Psoas muscle (tissue), 8 donors: ENCODE data around the gene CACNB3. TPM values are rescaled to one million over a fixed set of nuclear protein-coding genes. Genes with fewer than 3 reads are reported as not detected.

ENCODE experiments used
- ATAC-seq, 4 donors: fragments of 200-7000 bp; cut with Tn5 transposase; one replicate each; pipeline ENCODE4 v1.9.1; 2020; ENCODE audit warnings: moderate library complexity in 3 of 4, mild to moderate bottlenecking in 2 of 4
- DNase-seq, 2 donors: peaks; one replicate each; pipeline ENCODE4 v3.0.0-alpha.2; 2020
- H3K27ac ChIP-seq: fragments of 200-600 bp; one replicate; pipeline ENCODE4 v1.8.0; 2022
- H3K27me3 ChIP-seq, 3 donors: fragments of 200-600 bp in 1 of 3; one replicate each; pipeline versions ENCODE4 v1.6.1 to v1.8.0; 2013 to 2022; ENCODE audit warnings: low read length in 2 of 3, mild to moderate bottlenecking in 2 of 3, moderate library complexity in 1 of 3; ENCODE audit not compliant: insufficient read depth in 3 of 3
- H3K36me3 ChIP-seq, 2 donors: fragments of 200-600 bp in 1 of 2; one replicate each; pipeline versions ENCODE4 v1.6.1 to v1.8.0; 2013 to 2022; ENCODE audit warnings: low read depth in 1 of 2, mild to moderate bottlenecking in 1 of 2, moderate library complexity in 1 of 2; ENCODE audit not compliant: insufficient read depth in 1 of 2
- H3K4me1 ChIP-seq: fragments of 200-600 bp; one replicate; pipeline ENCODE4 v1.8.0; 2022
- H3K4me3 ChIP-seq: fragments of 200-600 bp; one replicate; pipeline ENCODE4 v1.8.0; 2022; ENCODE audit warnings: mild to moderate bottlenecking
- H3K9me3 ChIP-seq: fragments of 200-600 bp; one replicate; pipeline ENCODE4 v1.8.0; 2022
- WGBS, 3 donors: extraction: QIAGEN DNeasy Blood & Tissue Kit; methylation state at CpG; one replicate each; pipeline versions ENCODE4 v1.1.6 to v1.1.7; 2013; 5-methylcytosine and 5-hydroxymethylcytosine counted together
- intact Hi-C, 2 donors: fragments of 100-400 bp; cut with DNase I; formaldehyde crosslinking; loops; one replicate each; pipeline versions ENCODE4 v1.11.0 to v1.14.2; 2022
- polyA plus RNA-seq, 3 donors: library from polyadenylated mRNA; stranded (reverse); fragments of 200-250 nt; gene quantifications; one replicate each; pipeline ENCODE4 v1.2.3, GENCODE V29; 2013
- total RNA-seq, 4 donors: library from RNA; stranded (reverse); fragmentation: NEBNext Ultra II Directional in 2 of 4; extraction: Animal tissue kit (Norgen Biotek cat#: 25700) in 2 of 4; gene quantifications; one replicate each; pipeline versions ENCODE4 v1.2.1 to v1.2.4, GENCODE V29; 2021 to 2023
- TF ChIP-seq, protein P1 (sequence below): fragments of 200-600 bp; IDR thresholded peaks from one replicate; pipeline ENCODE4 v1.8.0; 2022; ENCODE audit warnings: antibody characterized with exemption
- donor health status: healthy with polysubstance abuse.
- donor health status: DM: no; HTN: no; CAD: no; lungs with moderate emphysema.
- donor health status: Bipolar disorder and iron deficiency.
- donor health status: healthy.
- donor health status: DM: yes; HTN: yes; CAD: no.
- donor health status: DM: no; HTN: no; CAD: no.
- donor health status: DM: no; HTN: no; CAD: no.
- donor health status: DM: yes; HTN: yes; CAD: no.

The CACNB3 gene
- total and polyA plus RNA-seq, 7 donors, result 0.92 to 3.5 (median 2.0) TPM

DNA sequence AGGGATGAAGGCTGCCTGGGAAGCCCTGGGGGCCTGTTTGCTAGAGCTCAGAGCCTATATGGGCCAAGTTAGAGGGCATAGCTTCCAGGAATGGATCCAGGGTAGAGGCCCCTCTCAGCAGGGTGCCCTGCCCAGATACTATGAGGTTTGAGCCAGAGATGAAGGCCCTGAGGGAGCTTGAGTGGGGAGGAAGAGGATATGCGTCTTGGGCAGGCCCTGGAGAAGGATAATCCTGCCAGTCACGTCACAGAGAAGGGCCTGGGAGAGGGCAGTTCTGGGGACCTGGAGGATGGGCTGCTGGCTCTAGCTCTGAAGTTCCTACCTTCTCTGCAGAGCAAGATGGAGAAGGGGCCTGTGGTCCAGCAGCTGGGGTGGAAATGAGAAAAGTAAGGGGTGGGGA lies 5.9 kb upstream of the CACNB3 start:
- Histone ChIP-seq H3K27me3 (no peaks in the 10 kb centered on the region), H3K4me1 (peaks cover 7% of the 10 kb centered on the region), H3K4me3 (no peak overlapping the region), H3K36me3 (no peaks in the 10 kb centered on the region), H3K9me3 (no peaks in the 10 kb centered on the region), H3K27ac (no peak overlapping the region)
- intact Hi-C loops, result no loop called here
- ATAC-seq (no peak), DNase-seq (no peak)
- WGBS, 3 donors, result 65 to 74% (median 72%) methylated on average over 2 of the region's 2 CpGs
- TF ChIP-seq, protein P1, sequence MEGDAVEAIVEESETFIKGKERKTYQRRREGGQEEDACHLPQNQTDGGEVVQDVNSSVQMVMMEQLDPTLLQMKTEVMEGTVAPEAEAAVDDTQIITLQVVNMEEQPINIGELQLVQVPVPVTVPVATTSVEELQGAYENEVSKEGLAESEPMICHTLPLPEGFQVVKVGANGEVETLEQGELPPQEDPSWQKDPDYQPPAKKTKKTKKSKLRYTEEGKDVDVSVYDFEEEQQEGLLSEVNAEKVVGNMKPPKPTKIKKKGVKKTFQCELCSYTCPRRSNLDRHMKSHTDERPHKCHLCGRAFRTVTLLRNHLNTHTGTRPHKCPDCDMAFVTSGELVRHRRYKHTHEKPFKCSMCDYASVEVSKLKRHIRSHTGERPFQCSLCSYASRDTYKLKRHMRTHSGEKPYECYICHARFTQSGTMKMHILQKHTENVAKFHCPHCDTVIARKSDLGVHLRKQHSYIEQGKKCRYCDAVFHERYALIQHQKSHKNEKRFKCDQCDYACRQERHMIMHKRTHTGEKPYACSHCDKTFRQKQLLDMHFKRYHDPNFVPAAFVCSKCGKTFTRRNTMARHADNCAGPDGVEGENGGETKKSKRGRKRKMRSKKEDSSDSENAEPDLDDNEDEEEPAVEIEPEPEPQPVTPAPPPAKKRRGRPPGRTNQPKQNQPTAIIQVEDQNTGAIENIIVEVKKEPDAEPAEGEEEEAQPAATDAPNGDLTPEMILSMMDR, result no peak

DNA sequence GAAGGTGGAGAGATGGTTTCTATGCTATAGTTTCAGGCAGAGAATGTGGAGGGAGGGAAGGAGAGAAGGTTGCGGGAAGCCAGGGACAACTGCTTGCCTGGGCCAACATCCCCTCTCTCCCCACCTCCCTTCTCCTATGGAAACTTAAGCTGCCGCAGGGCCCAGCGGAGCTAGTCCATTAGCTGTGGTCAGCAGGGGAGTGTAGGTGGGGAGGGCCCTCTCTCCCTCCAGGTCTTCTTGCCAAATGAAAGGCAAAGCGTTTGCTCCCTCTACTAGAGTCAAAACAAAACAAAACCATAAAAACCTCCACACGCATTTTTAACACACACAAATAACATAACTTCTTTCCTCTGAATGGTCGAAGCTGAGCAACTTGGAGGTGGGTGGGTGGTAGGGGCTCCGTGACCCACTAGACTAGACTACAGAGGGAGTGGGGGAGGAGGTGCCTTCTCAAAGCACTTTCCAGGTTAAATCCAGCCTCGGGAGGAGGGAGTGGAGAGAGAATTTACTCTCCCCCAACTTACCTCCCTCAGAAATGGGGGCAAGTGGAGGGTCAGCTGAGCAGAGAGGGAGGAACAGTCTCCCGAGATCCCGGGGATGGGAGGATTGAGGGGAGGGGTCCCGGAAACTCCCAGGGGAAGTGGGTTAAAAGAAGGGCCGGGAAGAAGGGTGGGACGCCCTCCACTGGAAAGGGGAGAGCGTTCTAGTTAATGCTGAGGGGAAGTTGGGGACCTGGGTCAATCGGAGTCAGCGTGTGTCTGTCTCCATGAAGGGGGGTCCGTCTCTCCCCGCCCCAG lies 4.6 kb upstream of the CACNB3 start:
- peak in 1 of 4 donors; percentile 1 for ATAC-seq
- intact Hi-C loops, result no loop called here
- Histone ChIP-seq H3K36me3 (no peaks in the 10 kb centered on the region), H3K27me3 (peaks cover 0 to 11% (median 0%) of the 10 kb centered on the region in 3 donors), H3K27ac (no peak overlapping the region), H3K4me3 (peak overlapping the region; percentile 87), H3K9me3 (no peaks in the 10 kb centered on the region), H3K4me1 (peaks cover 7% of the 10 kb centered on the region)
- no peak for DNase-seq
- TF ChIP-seq, protein P1, result no peak
- 38 to 48% (median 39%) methylated on average over 16 to 18 of the region's 18 CpGs for WGBS, 3 donors

DNA sequence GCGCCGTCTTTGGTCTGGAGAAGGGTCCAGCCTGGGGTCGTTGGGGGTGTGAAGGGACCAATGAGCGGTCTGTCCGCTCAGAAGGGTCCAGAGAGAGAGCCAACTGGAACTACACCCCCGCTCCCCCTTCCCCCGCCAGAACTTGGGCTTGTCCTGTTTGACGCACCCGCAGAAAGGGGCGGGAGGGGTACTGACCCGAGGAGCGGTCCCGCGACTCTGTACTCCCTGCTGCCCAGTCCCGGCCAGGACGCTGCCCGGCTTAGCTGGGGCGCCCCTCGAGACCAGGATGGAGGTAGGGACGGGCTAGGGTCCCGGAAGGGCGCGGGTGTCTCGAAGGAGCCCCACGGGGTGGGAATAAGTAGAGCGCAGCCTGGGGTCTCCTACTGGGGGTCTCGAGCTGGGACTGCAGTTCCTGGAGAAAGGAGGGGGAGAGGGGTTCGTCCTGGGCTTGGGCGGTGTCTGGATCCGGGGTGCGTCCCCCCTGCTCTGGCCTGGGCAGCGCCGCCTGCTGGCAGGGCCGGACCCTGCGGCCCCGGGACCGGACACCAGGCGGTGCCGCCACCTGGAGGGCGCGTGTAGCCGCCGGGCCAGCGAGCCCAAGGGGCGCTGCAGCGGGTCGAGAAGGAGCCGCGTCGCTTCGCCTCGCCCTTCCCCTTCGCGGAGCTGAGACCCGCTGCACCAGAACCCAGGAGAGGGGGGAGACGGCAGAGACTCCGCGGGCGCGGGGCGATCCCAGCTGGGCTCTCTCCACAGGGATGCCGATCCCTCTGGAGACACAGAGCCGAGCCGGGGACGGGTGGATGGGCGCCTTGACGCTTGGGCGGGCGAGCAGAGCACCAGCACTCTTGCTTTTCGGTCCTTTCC lies 3.8 kb upstream of the CACNB3 start:
- no peaks in the 10 kb centered on the region for H3K36me3 ChIP-seq
- peak; percentile 86 to 91 for DNase-seq
- ATAC-seq, result peak; percentile 90 to 96 (median 92)
- peaks cover 0 to 17% (median 1%) of the 10 kb centered on the region in 3 donors for H3K27me3 ChIP-seq
- intact Hi-C loops, result no loop called here
- H3K4me1 ChIP-seq, result peaks cover 7% of the 10 kb centered on the region
- TF ChIP-seq, protein P1, result peak; percentile 98
- WGBS, 3 donors, result 0 to 1% (median 1%) methylated on average over 44 to 69 of the region's 70 CpGs
- H3K9me3 ChIP-seq, result no peaks in the 10 kb centered on the region
- H3K27ac ChIP-seq, result peak overlapping the region; percentile 78
- H3K4me3 ChIP-seq, result peak overlapping the region; percentile 87

DNA sequence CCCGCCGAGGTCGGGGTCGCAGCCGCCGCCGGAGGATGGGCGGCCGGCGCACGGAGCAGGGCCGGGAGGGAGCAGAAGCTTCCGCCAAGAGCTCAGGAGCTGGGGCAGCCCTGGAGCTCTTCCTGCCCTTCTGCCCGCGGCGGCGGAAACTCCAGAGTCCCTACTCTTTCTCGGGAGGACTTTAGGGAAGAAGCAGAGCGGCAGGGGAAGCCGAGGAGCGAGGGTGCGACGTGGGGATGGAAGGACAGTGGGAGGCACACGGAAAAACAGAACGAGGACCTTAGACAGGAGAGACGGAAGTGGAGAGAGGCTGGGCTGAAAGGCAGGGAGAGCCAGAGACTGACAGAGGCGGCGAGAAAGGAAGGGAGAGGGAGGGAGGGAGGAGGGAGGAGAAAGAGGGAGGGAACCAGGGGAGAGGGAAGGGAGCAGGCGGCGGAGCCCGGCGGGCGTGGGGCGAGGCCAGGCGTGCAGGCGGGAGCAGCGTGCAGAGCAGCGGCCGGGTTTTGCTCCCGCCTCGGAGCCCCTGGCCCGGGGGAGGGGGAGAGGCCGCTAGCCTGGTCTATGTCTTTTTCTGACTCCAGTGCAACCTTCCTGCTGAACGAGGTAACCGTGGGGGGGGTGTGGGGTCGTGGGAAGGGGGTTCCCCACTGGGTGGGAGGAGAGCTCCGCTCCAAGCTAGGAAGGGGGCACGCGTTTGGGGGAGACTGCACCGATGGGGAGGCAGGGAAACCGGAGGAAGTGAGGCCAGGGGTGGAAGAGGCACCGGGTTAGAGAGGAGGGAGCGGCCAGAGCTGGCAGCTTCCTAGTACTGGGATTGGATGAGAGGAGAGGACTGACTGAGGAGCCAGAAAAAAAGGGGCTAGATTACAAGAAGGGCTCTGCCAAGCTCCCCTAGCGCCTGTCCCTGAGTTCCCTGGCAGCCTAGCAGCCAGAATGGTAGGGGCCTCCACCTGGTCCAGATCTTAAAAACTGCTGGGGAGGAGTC lies 2.9 kb upstream of the CACNB3 start:
- intact Hi-C loops, result no loop called here
- Histone ChIP-seq H3K27me3 (peaks cover 0 to 17% (median 2%) of the 10 kb centered on the region in 3 donors), H3K4me3 (peak overlapping the region; percentile 87), H3K27ac (peak overlapping the region; percentile 78), H3K9me3 (no peaks in the 10 kb centered on the region), H3K4me1 (peaks cover 7% of the 10 kb centered on the region), H3K36me3 (no peaks in the 10 kb centered on the region)
- ATAC-seq, result peak; percentile 61 to 83 (median 77)
- TF ChIP-seq, protein P1, result no peak
- DNase-seq, result peak; percentile 72 to 82
- 1% methylated on average over 49 to 54 of the region's 54 CpGs for WGBS, 3 donors
